ENCODE data around the gene GFI1. TPM values are rescaled to one million over a fixed set of nuclear protein-coding genes. Genes with fewer than 3 reads are reported as not detected.
A peak's percentile ranks its signal among the peaks of the same experiment; 100 is the strongest.

Gene GFI1
- total RNA-seq, 1 donor from 2014 or later: 0.10 TPM

- H3K4me1 Mint-ChIP-seq (ENCODE audit: unreplicated experiment): peaks cover 20% of the 10 kb centered on the region
- DNase-seq (ENCODE audit: extremely low spot score, unreplicated experiment): no peak
- peaks cover 94% of the 10 kb centered on the region for H3K27me3 Mint-ChIP-seq
- no peak for TF ChIP-seq CTCF (conservative IDR thresholded peaks at IDR 0.05)
- H3K27ac Mint-ChIP-seq: no peak overlapping the region
- H3K4me3 Mint-ChIP-seq: peak overlapping the region; percentile 82
- no peaks in the 10 kb centered on the region for H3K36me3 Mint-ChIP-seq
- H3K9me3 Mint-ChIP-seq: no peaks in the 10 kb centered on the region
Observed at GRCh38 chr1:92481971-92482664, 4.6 kb downstream of the GFI1 start.

- H3K9me3 Mint-ChIP-seq: no peaks in the 10 kb centered on the region
- peaks cover 96% of the 10 kb centered on the region for H3K27me3 Mint-ChIP-seq
- H3K4me1 Mint-ChIP-seq (ENCODE audit: unreplicated experiment): peaks cover 20% of the 10 kb centered on the region
- H3K36me3 Mint-ChIP-seq: no peaks in the 10 kb centered on the region
- H3K27ac Mint-ChIP-seq: peak overlapping the region; percentile 5
- H3K4me3 Mint-ChIP-seq: peak overlapping the region; percentile 77
- no peak for DNase-seq (ENCODE audit: extremely low spot score, unreplicated experiment)
- no peak for TF ChIP-seq CTCF (conservative IDR thresholded peaks at IDR 0.05)
Observed at GRCh38 chr1:92481599-92481925, 5.2 kb downstream of the GFI1 start.

- peak overlapping the region; percentile 5 for H3K27ac Mint-ChIP-seq
- peaks cover 20% of the 10 kb centered on the region for H3K4me1 Mint-ChIP-seq (ENCODE audit: unreplicated experiment)
- H3K36me3 Mint-ChIP-seq: no peaks in the 10 kb centered on the region
- DNase-seq (ENCODE audit: extremely low spot score, unreplicated experiment): no peak
- H3K4me3 Mint-ChIP-seq: peak overlapping the region; percentile 77
- H3K27me3 Mint-ChIP-seq: peaks cover 96% of the 10 kb centered on the region
- no peaks in the 10 kb centered on the region for H3K9me3 Mint-ChIP-seq
- TF ChIP-seq CTCF (conservative IDR thresholded peaks at IDR 0.05): no peak
Observed at GRCh38 chr1:92480813-92481598, 5.7 kb downstream of the GFI1 start.

GRCh38 chr1:92480200-92480812 lies 6.4 kb downstream of the GFI1 start:
- H3K4me3 Mint-ChIP-seq: peak overlapping the region; percentile 72
- no peaks in the 10 kb centered on the region for H3K36me3 Mint-ChIP-seq
- no peak for TF ChIP-seq CTCF (conservative IDR thresholded peaks at IDR 0.05)
- no peak overlapping the region for H3K27ac Mint-ChIP-seq
- H3K27me3 Mint-ChIP-seq: peaks cover 97% of the 10 kb centered on the region
- no peaks in the 10 kb centered on the region for H3K9me3 Mint-ChIP-seq
- no peak for DNase-seq (ENCODE audit: extremely low spot score, unreplicated experiment)
- H3K4me1 Mint-ChIP-seq (ENCODE audit: unreplicated experiment): peaks cover 20% of the 10 kb centered on the region

- Mint-ChIP-seq H3K9me3 (no peaks in the 10 kb centered on the region), H3K36me3 (no peaks in the 10 kb centered on the region), H3K27ac (no peak overlapping the region), H3K27me3 (peaks cover 98% of the 10 kb centered on the region), H3K4me3 (peak overlapping the region; percentile 72), H3K4me1 (ENCODE audit: unreplicated experiment) (peaks cover 20% of the 10 kb centered on the region)
- TF ChIP-seq CTCF (conservative IDR thresholded peaks at IDR 0.05): no peak
- DNase-seq (ENCODE audit: extremely low spot score, unreplicated experiment): no peak
Observed at GRCh38 chr1:92479587-92479986, 7.1 kb downstream of the GFI1 start.
